Muscle of back (tissue), 11 donors: ENCODE measurements around the gene PADI1. TPM values are rescaled to one million over a fixed set of nuclear protein-coding genes. Genes with fewer than 3 reads are reported as not detected.

Experiments
- DNase-seq, 3 donors: peaks; one replicate each; pipeline versions ENCODE4 v3.0.0 to v3.0.0-alpha.2; 2013
- polyA plus RNA-seq, 10 donors: library from polyadenylated mRNA; unstranded; fragments of 120-200 nt; gene quantifications; one replicate each; pipeline ENCODE4 v1.2.1, GENCODE V29; 2013; ENCODE audit not compliant: insufficient read length in 10 of 10

Gene PADI1
- polyA plus RNA-seq, 10 donors, result 0.15 to 0.97 (median 0.34) TPM

DNA sequence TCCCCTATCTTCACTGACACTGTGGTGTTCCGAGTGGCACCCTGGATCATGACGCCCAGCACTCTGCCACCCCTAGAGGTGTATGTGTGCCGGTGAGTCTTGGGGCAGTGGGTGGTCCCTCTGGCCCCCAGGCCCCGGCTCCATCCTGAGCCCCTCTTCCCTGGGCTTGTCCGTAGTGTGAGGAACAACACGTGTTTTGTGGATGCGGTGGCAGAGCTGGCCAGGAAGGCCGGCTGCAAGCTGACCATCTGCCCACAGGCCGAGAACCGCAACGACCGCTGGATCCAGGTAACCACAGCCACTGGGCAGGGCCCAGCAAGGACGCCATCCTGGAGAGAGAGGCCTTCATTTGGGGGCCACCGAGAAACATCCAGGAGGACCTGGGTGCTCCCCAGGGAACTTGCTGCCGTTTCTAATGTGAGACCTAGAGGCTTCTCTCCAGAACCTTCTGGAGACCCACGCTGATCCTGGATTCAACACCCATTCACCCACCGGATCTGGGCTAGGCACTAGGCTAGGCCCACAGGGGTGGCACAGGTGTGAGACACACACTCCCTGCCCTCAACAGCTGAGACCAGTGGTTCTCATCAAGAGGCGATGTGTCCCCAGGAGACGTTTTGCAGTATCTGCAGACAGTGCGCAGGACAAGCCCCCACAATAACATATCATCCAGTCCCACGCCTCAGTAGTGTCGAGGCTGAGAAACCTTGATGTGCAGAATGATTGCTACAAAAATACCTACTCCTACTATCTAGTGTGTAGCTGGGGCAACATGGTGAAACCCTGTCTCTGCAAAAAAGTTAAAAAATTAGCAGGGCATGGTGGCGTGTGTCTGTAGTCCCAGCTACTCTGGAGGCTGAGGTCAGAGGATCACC lies 66.2 kb downstream of the PADI1 start:
- DNase-seq, result no peak

DNA sequence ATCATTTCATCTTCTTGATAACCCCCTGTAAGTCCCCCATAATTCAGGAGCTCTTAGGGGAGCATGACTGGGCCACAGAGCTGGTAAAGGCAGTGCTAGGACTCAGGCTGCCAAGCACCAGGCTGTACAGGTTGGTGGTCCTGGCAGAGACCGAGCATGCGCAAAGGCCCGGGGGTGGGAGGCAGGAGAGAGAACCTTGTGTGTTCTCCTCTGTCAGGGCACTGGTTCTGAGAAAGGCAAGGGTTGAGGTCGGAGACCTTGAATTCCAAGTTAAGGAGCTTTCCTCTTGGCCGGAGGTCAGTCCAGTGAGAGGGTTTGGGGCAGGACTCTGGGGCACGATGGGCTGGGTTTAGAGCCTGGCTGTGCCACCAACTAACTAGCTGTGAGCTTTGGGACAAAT lies 67.1 kb downstream of the PADI1 start:
- DNase-seq, result no peak

DNA sequence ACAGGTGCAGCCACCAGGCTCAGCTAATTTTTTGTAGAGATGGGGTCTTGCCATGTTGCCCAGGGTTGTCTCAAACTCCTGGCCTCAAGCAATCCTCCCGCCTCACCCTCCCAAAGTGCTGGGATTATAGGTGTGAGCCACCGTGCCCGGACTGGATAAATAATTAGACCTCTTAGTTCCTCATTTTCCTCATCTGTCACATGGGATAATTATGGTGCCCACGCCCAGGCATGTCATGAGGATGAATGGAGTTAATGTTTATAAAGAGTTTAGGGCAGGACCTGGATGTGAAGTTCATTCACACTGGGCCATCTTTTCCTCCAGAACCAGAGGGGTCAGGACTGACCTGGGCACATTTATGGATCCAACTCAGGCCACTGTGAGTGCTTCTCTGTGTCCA lies 67.7 kb downstream of the PADI1 start:
- DNase-seq, result no peak

DNA sequence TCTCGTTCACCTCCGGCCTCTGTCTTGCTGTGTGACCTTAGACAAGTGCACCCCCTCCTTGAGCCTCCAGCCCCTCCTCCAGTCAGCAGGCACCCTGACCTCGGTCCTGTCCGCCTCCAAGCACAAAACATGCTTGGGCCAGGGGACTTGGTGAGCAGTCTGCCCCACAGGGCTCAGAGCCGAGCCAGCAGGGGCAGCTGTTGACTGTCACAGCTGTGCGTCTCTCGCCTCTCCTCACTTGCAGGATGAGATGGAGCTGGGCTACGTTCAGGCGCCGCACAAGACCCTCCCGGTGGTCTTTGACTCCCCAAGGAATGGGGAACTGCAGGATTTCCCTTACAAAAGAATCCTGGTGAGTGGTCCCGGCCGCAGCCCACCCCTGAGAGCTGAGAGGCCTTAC lies 68.2 kb downstream of the PADI1 start:
- DNase-seq, result no peak

DNA sequence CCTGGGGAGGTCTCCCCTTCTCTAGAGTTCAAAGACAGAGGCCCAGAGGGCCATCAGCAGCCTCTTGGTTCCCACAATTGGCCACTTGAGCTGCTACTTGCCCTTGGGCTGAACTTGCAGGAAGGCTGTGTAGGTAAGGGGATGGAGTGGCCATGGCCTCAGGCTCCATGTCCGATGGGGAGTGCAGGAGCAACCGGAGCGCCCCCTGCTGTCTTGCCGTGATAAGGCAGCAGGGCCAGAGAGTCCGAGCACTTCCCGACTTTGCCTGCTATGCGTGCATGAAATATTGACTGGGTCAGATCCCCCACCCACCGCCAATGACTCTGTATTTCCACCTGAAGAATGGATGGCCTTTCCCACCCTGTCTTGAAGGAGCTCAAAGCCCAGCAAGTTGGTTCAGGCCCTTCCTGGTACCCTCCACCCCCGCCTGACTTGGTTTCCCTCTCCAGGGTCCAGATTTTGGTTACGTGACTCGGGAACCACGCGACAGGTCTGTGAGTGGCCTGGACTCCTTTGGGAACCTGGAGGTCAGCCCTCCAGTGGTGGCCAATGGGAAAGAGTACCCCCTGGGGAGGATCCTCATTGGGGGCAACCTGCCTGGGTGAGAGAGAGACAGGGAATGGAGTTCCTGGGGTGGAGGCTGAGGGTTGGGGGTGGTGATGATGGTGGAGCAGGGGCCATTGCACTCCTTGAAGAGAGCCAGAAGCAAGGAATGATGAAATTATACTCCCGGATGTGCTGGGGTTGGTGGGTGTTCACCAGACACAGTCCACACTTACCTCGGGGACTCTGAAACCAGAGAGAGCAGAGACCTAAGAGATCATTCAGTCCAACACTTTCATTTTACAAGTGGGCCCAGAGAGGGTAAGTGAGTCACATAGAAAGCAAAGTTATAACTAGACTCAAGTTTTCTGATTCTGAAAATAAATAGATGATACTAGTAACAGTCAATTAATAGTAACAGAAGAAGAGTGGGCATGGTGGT lies 69.5 kb downstream of the PADI1 start:
- DNase-seq, result no peak

DNA sequence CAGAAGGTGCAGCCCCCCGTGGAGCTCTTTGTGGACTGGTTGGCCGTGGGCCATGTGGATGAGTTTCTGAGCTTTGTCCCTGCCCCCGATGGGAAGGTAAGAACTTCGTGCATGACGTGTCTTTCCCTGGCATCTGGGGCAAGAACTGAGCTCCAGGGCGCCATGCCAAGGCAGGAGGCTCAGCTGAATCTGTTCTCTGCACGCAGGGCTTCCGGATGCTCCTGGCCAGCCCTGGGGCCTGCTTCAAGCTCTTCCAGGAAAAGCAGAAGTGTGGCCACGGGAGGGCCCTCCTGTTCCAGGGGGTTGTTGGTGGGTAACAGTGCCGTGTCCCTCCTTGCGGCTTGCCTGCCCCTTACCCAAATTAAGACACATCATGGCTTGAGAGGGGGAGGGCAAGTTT lies 71.6 kb downstream of the PADI1 start:
- DNase-seq, result no peak

DNA sequence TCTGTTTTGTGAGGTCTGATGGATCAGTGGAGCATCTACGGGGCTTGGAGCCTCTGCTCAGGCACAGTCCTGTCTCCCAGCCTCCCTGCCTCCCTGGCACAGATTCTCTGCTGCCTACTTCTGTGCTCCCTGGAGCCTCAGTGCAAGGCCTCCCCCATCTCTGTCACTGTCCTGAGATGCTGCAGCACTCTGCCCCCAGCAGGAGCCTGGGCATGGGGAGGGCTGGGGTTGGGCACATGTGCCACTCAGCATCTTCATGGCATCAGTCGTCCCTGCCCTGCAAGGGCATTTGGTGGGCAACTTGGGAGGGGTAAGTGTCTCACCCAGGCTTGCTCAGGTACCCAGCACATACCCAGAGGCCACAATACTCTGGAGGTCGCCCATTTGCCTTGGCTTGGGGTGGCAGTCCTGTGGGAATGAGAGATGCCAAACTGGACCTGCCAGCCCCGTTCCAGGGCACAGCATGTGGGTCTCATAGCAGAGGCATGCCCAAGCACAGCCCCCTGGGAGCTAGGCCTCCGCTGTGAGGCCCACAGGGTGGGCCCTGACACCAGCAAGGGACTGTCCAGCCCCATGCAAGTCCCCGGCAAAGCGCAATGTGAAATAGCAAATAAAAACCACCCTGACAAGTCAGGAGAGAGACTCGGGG lies 72.7 kb downstream of the PADI1 start:
- DNase-seq, result no peak

DNA sequence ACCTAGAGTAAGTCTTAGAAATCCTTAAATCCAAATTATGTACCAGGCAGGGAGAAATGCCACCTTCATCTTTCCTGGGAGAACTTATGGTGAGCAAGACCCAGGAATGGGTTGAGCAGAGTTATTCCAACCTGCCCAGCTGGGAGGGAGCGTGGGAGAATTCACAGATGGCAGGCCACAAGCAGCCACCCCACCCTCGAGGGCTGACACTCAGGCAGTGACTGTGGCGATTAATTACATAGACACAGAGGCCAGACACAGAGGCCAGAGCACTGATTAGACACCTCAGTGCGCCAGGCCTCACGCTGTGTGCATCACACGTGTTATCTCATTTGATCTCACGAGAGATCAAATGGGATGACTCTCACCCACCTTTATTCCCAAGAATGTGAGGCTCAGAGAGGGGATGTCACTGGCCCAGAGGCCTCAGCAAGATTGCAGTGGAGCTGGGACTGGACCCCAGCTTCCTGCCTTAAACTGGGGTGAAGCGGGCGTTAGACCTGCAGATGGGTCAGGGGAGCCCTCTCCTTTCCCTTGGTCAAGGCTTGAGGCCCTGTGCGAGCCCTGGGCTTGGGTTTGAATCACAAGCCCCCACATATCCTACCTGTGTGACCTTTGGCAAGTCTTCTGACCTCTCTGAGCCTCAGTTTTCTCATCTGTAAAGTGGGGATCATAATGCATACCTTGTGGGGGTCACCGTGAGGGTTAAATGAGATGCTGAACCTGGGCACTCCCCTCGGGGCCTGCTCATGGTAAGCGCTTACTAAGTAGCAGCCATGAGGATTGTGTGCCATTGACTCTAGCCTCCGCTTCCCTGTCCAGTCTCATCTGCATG lies 74.3 kb downstream of the PADI1 start:
- DNase-seq, result no peak

DNA sequence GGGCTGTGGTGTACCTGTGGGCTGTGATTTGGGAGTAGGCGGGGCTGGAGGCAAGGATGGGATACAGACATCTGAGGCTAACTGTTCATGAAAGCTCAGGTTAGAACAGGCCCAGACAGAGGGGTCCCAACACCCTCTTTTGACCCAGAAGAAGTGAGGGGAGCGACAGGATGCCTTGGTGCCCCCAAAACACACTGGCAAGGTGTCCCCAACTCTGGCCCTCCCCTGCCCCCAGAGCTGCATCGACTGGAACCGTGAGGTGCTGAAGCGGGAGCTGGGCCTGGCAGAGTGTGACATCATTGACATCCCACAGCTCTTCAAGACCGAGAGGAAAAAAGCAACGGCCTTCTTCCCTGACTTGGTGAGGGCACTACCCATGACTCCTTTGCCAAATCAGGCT lies 75.5 kb downstream of the PADI1 start:
- DNase-seq, result no peak

DNA sequence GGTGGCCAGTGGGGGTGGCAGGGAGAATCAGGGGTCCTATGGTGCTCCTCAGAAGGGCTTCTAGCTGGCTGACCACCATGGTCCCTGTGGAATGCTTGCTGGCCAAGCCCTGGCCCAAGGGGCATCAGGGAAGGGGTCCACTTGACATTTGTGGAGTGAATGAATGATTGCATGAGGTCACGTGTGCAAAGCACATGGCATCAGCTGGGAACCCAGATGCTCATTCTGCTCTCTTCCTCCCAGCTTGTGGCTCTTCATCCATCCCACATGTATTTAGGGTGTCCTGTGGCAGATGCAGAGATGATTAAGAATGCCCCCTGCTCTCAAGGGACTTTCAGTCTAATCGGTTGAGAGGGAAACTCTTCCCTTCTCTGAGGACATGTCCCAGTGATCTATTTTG lies 76.0 kb downstream of the PADI1 start:
- DNase-seq, result no peak

DNA sequence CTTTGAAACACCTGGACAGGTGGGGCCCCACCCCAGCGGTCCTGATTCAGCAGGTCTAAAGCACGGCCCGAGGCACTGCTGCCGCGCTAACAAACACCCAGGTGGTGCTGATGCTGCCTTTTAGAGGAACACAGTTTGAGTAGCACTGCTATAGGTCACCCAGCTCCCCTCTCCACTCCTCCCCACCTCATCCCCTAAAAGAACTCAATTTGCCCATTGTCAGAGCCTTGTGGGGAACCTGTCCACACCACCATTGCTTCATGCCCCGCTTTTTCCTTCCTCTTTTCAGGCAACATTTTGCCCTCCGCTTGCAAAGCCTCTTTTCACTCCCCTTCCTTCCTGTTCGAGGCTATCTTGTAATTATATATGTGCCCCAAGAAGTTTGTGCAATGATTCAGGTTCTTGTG lies 76.8 kb downstream of the PADI1 start:
- DNase-seq, result no peak

DNA sequence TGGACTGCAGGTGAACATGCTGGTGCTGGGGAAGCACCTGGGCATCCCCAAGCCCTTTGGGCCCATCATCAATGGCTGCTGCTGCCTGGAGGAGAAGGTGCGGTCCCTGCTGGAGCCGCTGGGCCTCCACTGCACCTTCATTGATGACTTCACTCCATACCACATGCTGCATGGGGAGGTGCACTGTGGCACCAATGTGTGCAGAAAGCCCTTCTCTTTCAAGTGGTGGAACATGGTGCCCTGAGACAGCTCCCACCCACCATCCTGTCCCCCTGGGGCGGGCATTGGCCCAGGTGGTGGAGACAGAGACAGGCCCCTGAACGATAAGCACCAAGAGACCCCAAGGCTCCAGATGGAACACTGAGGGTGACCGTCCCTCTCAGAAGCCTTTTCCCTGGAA lies 77.9 kb downstream of the PADI1 start:
- no peak for DNase-seq

DNA sequence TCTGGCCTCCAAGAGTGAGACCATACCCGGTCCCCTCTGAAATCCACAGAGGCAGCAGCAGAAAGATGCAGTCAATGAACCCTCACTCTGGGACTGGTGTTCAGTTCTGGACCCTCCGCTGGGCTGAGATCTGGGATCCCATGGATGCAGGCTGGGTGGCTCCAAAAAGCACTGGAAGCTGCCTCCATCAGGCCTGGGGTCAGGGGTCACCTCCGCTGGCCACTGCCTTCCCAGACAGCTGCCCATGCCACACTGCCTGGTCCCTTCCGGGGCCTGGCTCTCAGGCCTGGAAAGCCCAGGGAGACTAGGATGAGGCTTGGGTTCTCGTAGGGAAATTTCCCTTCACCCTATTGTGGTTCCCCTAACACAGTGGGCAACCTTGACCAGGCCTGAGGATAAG lies 81.7 kb downstream of the PADI1 start:
- no peak for DNase-seq

DNA sequence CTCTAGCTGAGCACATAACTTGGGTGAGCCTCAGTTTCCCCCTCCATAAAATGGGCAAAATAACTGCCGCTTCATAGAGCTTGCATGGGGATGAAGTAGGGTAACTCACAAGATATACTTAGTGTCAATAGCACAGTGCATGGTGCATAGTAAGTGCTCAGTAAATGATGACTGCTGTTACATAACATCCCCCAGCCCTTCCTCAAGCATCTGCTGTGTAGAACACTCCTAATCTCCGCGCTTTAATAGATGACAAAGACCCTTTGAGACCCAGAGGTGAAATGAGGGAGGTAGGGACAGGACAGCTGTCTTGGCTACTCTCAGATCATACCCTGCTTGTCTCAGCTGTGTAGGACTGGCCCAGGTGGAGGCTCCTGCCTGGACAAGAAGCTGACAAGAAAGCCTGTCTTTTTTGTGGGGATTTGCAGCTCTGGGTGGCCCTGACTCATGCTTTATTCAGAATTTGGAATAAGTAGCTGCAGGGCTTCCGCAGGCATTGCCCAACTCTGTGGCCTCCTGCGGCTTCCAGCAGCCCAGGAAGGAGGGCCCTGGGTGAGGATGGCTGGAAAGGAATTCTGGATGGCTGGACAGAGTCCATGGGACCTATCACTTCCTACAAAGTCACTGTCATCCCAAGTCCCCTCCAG lies 82.3 kb downstream of the PADI1 start:
- DNase-seq, result peak in 1 of 3 donors; percentile 51

DNA sequence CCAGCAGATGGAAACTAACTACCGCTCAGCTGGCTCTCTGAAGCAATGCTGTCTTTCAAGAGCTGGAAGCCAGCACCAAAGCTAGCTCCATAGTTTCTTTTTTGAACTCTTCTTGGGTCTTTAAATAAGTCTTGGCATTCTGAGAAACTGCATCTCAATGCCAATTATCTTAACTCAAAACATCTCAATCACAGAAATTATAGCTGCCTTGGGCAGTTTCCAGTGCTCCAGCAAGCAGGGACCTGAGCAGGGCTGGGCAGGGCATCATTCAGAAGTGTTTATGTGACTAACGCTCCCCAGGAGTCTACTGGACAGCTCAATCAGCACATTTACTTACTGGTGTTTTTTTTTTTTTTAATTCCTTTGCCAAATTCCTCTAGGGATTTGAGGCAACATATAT lies 84.8 kb downstream of the PADI1 start:
- DNase-seq, result peak in 1 of 3 donors; percentile 14

DNA sequence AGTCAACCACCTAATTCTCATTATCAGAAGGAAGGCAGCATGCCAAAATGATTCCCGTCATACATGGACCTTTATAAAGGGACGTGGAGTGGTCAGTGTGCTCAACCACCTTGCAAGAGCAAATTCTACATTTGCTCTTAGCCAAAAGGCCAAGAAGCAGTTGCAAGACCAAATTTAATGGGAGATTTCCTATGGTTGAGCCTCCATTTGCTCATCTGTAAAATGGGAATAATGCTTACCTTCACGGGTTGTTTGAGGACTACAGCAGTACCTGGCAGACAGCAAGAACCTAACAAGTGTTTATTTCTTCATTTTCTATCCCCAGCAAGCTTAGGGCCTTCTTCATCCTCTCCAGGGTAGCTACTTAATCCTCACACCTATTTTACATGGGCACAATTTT lies 85.6 kb downstream of the PADI1 start:
- no peak for DNase-seq

DNA sequence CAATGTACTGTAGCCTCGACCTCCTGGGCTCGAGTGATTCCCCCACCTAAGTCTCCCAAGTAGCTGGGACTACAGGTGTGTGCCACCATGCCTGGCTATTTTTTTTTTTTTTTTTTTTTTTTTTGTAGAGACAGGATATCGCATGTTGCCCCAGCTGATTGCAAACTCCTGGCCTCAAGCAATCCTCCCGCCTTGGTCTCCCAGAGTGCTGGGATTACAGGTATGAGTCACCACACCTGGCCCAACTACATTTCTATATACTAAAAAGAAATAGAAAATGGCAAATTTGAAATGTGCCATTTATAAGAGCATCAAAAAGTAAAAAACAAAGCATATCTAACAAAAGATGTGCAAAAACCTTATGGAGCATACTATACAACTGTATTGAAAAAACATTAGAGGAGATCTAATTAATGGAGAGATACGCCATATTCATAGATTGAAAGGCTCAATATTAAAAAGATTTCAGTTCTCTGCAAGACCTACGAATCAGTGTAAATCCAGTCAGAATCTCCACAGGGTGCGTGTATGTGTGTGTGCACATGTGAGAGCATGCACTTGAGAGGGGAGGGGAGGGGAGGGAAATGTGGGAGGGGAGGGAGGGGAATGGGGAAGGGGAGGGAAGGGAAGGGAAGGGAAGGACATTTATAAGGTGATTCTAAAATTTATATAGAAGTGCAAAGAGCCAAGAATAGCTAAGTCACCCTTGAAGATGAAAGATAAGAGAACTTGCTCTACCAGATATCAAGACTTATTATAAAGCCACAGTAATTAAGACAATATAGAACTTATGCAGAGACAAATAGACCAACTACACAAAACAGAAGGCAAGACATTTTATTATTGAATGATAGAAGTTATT lies 87.6 kb downstream of the PADI1 start:
- no peak for DNase-seq

DNA sequence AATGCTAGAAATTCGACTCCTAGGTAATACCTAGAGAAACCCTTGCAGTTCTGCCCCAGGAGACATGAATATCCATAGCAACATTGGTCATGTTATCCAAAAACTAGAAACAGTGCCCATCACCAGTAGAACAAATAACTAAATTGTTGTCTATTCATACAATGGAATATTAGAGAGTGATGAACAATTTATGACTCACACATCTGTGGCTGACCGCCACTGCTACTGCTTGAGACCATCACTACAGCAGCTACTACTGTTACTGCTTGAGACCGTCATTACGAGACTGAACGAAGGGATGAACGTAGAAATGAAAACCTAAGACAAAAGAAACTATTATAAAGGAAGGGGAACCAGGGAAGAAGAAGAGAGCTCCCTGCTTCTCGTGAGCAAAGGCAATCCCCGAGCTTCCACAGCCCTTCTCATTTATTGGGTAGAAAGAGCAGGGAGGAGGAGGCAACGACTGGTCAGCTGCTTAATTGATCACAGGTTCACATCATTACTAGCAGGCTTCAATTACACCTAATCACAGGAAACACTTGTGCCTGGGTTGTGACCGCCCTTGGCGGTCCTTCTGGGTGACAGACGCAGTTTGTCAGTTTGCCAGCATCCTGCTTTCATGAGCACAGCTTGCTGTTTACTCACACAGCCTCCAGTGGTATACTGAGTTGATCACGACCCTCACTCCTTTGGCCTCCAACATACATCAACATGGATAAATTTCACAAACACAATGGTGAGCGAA lies 88.9 kb downstream of the PADI1 start:
- no peak for DNase-seq

DNA sequence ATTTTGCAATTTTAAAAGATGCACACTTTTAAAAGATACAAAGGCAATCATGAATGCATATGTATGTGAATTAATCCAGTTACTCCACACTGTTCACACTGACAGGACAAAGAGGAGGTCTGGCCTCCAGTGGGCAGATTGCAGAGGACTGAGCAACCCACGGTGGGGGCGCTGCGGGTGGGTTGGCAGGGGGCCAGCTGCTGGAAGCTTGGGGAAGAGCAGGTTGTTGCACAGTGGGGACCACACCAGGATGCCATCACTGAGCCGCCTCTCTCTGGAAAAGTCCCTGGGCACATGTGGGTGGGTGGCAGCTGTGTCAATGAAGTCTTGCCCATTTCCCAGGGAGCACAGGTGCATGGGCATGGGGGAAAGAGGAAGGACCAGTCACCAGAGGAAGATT lies 90.4 kb downstream of the PADI1 start:
- no peak for DNase-seq
